CD4-positive, alpha-beta T cell treated with Interleukin-17A for 4 hours (primary cell): ENCODE measurements around the gene CSNK1A1.
"Not testable (repeated sequence)": the region's sequence is repeated elsewhere in the genome, so short reads cannot be mapped to it uniquely, and the experiment has no call there.

Experiments used
- DNase-seq: peaks from one replicate; pipeline ENCODE4 v3.0.0-alpha.2; 2020; ENCODE audit warnings: mixed read lengths

CSNK1A1 gene

DNA sequence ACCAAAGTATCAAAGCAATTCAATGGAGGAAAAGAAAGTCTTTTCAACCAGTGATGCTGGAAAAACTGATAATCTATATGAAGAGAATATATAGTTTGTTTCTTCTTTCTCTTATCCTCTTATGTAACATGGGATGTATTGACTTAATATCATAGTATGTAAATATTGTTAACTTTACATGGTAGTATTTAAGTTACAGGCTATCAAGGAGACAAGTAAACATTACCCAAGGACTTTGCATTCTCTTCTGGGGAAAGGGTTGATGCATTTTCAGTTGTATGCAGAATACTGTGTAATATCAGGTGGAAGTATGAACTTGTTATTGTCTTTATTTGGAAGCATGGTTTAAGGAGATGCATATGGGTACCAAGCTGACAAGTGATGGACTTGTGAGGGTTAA is 20.9 kb upstream of the CSNK1A1 start:
- no peak for DNase-seq

DNA sequence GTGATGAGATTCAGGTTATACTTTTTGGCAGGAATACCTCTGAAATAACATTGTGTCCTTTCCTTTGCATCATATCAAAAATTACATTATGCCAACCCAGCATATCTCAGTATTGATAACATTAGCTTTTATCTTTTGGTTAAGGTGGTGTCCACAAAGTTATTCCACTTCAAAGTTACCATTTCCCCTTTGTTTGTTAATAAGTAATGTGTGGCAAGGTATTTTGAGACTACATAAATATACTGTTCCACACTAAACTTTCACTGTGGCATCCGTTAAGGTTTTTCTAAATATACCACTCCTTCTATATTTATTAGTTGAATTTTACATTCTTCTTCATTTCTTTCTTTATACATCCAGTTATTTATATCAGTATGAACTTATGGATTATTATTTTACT is 16.0 kb upstream of the CSNK1A1 start:
- DNase-seq: no peak

DNA sequence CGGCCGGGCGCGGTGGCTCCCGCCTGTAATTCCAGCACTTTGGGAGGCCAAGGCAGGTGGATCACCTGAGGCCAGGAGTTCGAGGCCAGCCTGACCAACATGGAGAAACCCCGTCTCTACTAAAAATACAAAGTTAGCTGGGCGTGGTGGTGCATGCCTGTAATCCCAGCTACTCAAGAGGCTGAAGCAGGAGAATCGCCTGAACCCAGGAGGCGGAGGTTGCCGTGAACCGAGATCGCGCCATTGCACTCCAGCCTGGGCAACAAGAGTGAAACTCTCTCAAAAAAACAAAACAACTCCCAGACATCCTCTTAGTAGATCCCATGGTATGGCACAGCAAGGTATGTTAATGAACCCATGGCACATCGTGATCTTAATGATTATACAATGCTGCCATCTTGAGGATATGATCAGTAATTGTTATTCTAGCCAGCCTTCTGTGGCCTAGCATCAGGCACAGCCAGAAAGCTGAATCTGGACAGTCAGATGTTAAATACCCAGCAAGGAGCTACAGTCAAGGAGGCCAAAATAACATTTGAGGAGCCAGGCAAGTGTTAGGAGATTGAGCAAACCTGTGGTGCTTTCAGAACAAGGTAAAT is 13.4 kb upstream of the CSNK1A1 start:
- peak; percentile 27 for DNase-seq

DNA sequence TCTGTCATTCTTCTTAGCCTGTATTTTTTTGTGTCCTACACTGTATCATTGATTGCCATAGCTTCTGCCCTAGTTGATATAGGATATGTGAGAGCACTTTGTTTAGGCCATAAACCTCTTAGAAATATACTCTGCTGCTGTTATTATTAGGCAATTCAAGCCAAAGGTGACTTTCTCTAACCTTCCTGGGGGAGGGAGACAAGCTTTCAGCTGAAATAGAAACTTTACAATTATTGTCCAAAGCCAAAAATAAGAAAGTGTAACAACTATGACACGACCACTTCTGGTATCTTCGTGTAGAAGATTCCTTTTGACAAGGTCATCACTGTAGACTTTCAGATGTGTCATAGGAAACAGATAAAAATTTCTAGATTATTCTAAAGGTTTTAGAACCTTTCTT is 12.2 kb upstream of the CSNK1A1 start:
- no peak for DNase-seq

DNA sequence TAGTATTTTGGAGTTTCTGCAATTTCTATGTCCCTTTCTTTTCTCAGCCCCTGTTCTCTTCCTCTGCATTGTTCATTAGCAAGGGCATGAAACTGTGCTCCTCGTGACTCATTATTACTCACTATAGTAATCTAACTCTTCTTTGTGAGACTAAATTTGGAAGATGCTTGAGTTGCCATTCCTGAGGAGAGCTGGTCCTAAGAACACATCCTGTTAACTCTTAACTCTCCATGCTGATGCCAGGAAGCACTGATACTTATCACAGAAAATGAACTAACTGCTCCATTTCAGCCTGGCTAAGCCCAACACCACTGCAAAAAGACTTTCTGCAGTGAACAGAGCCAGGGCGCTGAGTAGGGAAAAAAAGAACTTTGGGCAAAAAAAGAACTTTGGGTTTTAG is 10.6 kb upstream of the CSNK1A1 start:
- peak; percentile 23 for DNase-seq

GRCh38 chr5:149559706-149560105 is 8.5 kb upstream of the CSNK1A1 start:
- DNase-seq: no peak

- no peak for DNase-seq
Observed at GRCh38 chr5:149552553-149553160, 1.4 kb upstream of the CSNK1A1 start.

GRCh38 chr5:149552038-149552494 is 827 bp upstream of the CSNK1A1 start:
- DNase-seq: no peak

GRCh38 chr5:149550594-149551226 is 529 bp downstream of the CSNK1A1 start:
- peak; percentile 46 for DNase-seq

DNA sequence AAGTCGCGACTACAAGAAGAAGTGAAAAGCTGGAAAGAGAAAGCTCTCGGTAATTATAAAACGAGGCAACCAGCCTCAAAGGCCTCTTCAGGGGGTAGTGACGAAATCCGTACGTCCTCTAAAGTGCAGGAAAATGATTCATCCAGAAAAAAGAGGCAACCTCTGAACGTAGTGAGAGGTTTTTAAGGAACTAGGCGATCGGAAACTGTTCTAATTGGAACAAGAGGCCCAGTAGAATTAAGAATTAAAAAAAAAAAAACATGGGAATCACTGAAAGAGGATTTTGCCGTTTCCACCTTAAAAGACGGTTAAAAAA is 1.0 kb downstream of the CSNK1A1 start:
- DNase-seq: peak; percentile 21

GRCh38 chr5:149549461-149550267 is 1.6 kb downstream of the CSNK1A1 start:
- DNase-seq: peak; percentile 40

- DNase-seq: no peak
Observed at GRCh38 chr5:149546974-149547373, 4.3 kb downstream of the CSNK1A1 start.

DNA sequence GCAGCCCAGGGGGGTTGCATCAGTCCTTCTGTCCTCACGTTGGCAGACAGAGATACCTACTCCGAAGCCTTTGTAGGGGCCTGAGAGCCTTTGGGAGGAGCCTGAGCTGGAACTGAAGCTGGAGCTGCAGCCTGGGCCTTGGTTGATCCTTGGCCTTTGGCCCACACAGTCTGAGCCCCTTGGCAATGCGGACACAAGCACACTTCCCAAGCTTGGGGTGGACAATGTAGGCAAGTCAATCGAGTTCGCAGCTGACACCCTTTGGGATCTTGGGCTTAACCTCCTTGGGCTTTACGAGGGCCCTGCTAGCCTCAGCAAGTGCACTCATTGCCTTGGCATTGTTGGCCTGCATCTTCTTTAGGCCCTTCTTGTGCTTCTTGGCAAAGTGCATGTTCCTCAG is 5.9 kb downstream of the CSNK1A1 start:
- no peak for DNase-seq

GRCh38 chr5:149544028-149544420 is 7.2 kb downstream of the CSNK1A1 start:
- DNase-seq: no peak

DNA sequence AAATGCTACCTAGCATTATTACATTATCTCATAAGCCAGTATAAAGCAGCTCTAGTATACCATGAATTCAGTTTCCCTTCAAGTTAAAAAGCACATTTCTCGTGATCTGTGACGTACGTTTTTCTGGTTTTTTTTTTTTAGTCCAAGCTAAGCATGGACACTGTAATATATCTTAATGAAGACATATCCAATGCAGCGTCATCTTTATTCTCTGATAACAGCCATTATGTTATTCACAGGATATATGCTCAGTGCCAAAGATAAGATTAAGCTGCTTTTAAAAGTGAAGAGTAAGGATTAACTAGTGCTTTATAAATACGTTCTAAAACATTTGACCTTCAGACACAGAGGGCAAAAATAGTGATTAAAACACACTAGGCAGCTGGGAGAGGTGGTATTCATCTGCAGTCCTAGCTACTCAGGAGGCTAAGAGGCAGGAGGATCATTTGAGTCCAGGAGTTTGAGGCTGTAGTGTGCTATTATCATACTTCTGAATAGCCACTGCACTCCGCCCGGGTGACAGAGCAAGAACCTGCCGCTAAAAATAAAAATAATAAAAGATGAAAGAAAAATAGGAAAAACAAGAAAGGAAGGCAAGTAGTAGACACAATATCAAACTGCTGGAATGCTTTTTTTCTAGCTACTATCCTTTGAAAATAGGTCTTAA is 7.7 kb downstream of the CSNK1A1 start:
- DNase-seq: no peak

DNA sequence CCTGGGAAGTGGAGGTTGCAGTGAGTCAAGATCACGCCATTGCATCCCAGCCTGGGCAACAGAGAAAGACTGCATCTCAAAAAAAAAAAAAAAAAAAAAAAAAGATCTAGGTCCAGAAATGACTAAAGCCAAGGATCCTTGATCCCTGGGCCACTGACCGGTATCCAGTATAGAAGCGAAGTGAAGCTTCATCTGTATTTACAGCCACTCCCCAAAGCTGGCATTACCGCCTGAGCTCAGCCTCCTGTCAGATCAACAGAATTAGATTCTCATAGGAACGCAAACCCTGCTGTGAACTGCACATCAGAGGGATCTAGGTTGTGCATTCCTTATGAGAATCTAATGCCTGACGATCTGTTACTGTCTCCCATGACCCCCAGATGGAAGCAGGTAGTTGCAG is 9.3 kb downstream of the CSNK1A1 start:
- DNase-seq: no peak

- DNase-seq: no peak
Observed at GRCh38 chr5:149540089-149540488, 11.2 kb downstream of the CSNK1A1 start.

- DNase-seq: no peak
Observed at GRCh38 chr5:149537374-149537975, 13.8 kb downstream of the CSNK1A1 start.

DNA sequence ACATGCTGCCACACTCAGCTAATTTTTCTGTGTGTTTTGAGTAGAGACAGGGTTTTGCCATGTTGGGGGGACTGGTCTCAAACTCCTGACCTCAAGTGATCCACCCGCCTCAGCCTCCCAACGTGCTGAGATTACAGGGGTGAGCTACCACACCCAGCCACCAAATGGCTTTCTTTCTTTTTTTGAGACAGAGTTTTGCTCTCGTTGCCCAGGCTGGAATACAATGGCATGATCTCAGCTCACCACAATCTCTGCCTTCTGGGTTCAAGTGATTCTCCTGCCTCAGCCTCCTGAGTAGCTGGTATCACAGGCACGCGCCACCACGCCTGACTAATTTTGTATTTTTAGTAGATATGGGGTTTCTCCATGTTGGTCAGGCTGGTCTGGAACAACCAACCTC is 15.5 kb downstream of the CSNK1A1 start:
- not testable (repeated sequence) for DNase-seq

DNA sequence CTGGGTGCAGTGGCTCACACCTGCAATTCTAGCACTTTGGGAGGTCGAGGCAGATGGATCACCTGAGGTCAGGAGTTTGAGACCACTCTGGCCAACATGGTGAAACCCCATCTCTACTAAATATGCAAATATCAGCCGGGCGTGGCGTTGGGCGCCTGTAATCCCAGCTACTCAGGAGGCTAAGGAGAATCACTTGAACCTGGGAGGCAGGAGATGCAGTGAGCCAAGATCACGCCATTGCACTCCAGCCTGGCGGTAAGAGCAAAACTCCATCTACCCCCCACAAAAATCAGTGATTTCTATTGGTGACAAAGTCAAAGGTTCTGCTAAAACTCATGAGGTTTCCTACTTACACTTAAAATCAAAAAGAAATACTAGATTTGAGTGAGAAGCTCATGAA is 18.8 kb downstream of the CSNK1A1 start:
- DNase-seq: no peak

DNA sequence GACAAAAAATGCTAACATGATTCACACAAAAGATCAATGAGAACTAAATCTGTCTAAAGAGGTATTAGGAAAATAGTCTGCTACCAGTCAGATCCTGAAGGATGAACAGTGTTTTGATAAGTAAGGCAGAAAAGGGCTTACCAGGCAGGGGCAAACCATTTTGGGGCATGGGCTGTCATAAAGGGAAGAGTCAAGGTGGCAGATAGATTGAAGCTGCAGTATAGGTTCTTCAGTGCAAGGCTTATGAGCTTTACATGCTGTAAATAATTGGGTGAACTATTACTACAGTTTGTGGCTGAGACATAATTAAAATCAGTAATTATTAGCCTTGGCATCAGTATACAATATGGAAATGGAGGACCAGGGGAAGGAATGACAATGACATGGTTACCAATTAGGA is 21.8 kb downstream of the CSNK1A1 start:
- no peak for DNase-seq

DNA sequence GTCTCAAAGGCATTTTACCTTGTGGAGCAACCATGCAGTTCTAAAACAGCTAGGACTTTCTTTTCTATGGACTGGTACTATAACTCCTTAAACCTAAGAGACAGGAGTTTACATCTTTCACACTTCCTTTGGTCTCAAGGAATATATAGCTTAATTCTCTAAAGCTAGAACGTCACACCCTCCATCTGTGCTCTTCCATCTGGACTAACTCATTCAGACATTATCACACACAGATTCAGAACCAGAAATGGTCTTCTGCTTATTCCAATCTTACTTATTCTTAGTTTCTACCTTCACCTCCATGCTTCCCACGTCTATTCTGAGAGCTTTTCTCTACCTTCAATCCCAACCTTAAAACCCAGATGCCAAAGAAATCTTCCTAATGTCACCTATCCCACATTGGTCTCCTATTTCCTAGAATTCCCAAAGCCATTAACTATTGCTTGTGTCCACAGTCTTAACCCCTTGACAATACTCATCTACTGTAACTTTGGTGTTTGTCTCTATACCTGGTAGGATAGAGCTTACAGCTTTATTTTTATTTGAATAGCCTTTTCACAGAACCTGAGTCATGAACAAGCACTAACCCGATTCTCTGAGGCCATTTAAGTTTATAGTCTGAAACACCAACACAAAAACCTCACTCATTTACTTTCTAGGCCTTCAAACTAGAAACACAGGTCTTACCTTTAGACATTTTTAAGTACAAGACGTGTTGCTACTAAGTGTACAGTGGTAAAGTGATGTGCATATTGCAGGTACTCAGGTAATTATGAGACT is 22.8 kb downstream of the CSNK1A1 start:
- DNase-seq: no peak
